Tibial nerve (tissue), 4 donors: ENCODE measurements around the gene MMEL1. TPM values are rescaled to one million over a fixed set of nuclear protein-coding genes. Genes with fewer than 3 reads are reported as not detected.
"Not testable (repeated sequence)": the region's sequence is repeated elsewhere in the genome, so short reads cannot be mapped to it uniquely, and the experiment has no call there.

Experiments used
- DNase-seq, 2 donors: peaks; one replicate each; pipeline ENCODE4 v3.0.0-alpha.2; 2019; ENCODE audit warnings: low spot score in 2 of 2
- H3K27ac ChIP-seq, 4 donors: fragments of 200-600 bp; sonication (generic) in 3 of 4; one replicate each; pipeline ENCODE4 v1.5.1; 2017 to 2019; ENCODE audit warnings: mild to moderate bottlenecking in 1 of 4
- H3K27me3 ChIP-seq, 2 donors: fragments of 200-600 bp; sonication (generic) in 1 of 2; one replicate each; pipeline versions ENCODE4 v1.5.1 to v1.6.0; 2017 to 2019
- H3K36me3 ChIP-seq, 3 donors: fragments of 200-600 bp; sonication (generic); one replicate each; pipeline ENCODE4 v1.5.1; 2018 to 2019
- H3K4me1 ChIP-seq, 4 donors: fragments of 200-600 bp; sonication (generic) in 3 of 4; one replicate each; pipeline ENCODE4 v1.5.1; 2017 to 2019
- H3K4me3 ChIP-seq, 4 donors: fragments of 200-600 bp; sonication (generic) in 3 of 4; one replicate each; pipeline ENCODE4 v1.5.1; 2017 to 2019; ENCODE audit warnings: mild to moderate bottlenecking in 1 of 4, moderate library complexity in 1 of 4
- H3K9me3 ChIP-seq, 4 donors: fragments of 200-600 bp; sonication (generic) in 3 of 4; one replicate each; pipeline ENCODE4 v1.5.1; 2017 to 2019
- EP300 ChIP-seq, 2 donors: sonication (generic); formaldehyde crosslinking; IDR thresholded peaks; one replicate each; pipeline ENCODE4 v1.6.1; 2017; ENCODE audit warnings: antibody characterized with exemption in 2 of 2, mild to moderate bottlenecking in 1 of 2
- POLR2A ChIP-seq, 2 donors: fragments of 450-650 bp; IDR thresholded peaks; one replicate each; pipeline ENCODE4 v1.6.1; 2017; ENCODE audit warnings: antibody characterized with exemption in 2 of 2, mild to moderate bottlenecking in 2 of 2, moderate library complexity in 2 of 2
- WGBS, 2 donors: methylation state at CpG; one replicate each; pipeline ENCODE4 v1.1.5; 2018; 5-methylcytosine and 5-hydroxymethylcytosine counted together
- total RNA-seq, 4 donors: library from RNA; depleted of rRNA; stranded (reverse); fragments of >200 nt; gene quantifications; one replicate each; pipeline ENCODE4 v1.1.0, GENCODE V29; 2016
- TF ChIP-seq, protein P1 (sequence below), 5 experiments: fragments of 200-600 bp in 3 of 5; fragments of 450-650 bp in 2 of 5; sonication (generic) in 3 of 5; IDR thresholded peaks; one replicate each; pipeline ENCODE4 v1.5.1; 2016 to 2019; ENCODE audit warnings: antibody characterized with exemption in 5 of 5, mild to moderate bottlenecking in 3 of 5, moderate library complexity in 2 of 5

Gene MMEL1
- total RNA-seq, 4 donors from 2014 or later = 0.21 to 2.2 TPM; not detected in 2

DNA sequence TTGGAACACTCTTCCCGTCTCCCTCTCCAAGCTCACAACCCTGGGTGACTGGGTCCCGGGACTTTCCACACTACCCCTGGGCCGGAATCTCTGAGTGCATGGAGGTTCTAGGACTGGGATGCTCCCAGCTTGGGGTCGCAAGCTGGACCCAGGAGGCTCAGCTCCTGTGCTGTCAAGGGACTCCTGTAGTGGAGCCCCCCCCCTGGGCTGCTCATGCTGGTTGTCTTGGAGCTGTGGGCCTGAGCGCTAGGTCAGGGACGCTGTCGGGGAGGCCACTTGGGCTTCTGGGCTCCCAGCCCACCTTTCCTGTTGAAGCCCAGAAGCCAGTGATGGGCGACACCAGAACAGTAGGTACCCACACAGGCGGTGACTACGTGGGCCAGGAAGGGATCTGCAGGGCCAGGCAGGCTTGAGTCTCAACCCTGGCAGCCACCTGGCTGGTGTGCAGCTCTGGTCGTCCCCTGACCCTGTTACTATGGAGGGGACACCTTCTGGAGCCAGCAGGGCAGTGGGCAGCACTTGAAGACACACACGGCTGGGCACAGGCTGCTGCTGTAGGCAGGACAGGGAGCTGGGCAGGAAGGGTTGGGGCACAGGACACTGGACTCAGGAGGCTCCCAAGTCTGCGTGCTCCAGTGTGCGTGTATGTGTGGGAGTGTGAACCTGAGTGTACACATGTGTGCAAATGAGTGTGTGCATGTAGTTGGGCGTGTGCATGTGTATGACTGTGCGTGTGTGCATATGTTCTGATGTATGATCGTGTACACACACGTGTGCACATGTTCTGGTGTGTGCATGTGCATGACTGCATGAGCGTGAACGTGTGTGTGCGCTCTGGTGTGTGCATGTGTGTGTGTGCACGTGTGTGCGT, 3.0 kb downstream of the MMEL1 start:
- no peak for TF ChIP-seq POLR2A (IDR thresholded peaks at IDR 0.05)
- TF ChIP-seq, protein P1, sequence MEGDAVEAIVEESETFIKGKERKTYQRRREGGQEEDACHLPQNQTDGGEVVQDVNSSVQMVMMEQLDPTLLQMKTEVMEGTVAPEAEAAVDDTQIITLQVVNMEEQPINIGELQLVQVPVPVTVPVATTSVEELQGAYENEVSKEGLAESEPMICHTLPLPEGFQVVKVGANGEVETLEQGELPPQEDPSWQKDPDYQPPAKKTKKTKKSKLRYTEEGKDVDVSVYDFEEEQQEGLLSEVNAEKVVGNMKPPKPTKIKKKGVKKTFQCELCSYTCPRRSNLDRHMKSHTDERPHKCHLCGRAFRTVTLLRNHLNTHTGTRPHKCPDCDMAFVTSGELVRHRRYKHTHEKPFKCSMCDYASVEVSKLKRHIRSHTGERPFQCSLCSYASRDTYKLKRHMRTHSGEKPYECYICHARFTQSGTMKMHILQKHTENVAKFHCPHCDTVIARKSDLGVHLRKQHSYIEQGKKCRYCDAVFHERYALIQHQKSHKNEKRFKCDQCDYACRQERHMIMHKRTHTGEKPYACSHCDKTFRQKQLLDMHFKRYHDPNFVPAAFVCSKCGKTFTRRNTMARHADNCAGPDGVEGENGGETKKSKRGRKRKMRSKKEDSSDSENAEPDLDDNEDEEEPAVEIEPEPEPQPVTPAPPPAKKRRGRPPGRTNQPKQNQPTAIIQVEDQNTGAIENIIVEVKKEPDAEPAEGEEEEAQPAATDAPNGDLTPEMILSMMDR (IDR thresholded peaks at IDR 0.05) = no peak
- no peak for TF ChIP-seq EP300 (IDR thresholded peaks at IDR 0.05)
- H3K36me3 ChIP-seq = no peaks in the 10 kb centered on the region
- no peaks in the 10 kb centered on the region for H3K9me3 ChIP-seq
- no peak for DNase-seq
- 82 to 87% methylated on average over 19 to 23 of the region's 23 CpGs for WGBS, 2 donors
- H3K27me3 ChIP-seq = peaks cover 2 to 87% of the 10 kb centered on the region in 2 donors
- peaks cover 0 to 18% (median 0%) of the 10 kb centered on the region in 4 donors for H3K4me1 ChIP-seq
- H3K27ac ChIP-seq = no peak overlapping the region
- H3K4me3 ChIP-seq = no peak overlapping the region

DNA sequence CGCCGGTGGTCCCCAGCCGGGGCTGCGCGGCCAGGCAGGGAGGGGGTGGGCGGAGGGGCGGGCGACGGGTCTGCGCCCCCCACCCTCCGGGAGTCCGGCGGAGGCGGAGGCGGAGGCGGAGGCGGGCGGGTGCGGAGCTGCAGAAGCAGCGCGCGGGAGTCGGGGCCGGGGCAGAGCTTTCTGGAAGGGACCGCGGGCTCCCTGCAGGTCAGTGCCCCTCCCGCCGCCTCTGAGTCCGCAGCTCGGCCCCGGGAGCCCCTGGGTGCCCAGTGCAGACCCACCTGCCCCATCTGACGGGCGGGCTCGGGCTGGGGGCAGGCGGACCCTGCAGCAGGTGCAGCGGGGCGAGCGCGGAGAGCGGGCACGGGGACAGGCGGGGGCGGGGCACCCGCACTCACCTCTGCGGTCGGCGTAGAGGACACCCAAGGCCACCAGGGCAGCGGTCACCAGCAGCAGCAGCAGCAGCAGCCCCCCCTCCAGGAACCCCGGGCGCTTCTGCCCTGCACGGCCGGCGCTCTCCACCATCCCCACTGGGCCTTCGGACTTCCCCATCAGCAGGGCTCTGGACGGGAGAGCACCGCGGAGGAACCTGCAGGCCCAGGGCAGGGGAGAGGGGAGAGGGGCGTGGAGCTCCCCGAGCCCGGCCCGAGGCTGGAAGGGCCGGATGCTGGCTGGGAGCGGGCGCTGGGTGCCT, 3.7 kb downstream of the MMEL1 start:
- peaks cover 2 to 91% of the 10 kb centered on the region in 2 donors for H3K27me3 ChIP-seq
- WGBS, 2 donors = 2 to 4% methylated on average over 22 to 59 of the region's 64 CpGs
- no peak overlapping the region for H3K4me3 ChIP-seq
- no peak for TF ChIP-seq POLR2A (IDR thresholded peaks at IDR 0.05)
- TF ChIP-seq, protein P1 (IDR thresholded peaks at IDR 0.05) = no peak
- TF ChIP-seq EP300 (IDR thresholded peaks at IDR 0.05) = no peak
- peaks cover 0 to 18% (median 0%) of the 10 kb centered on the region in 4 donors for H3K4me1 ChIP-seq
- no peaks in the 10 kb centered on the region for H3K36me3 ChIP-seq
- DNase-seq = no peak
- no peaks in the 10 kb centered on the region for H3K9me3 ChIP-seq
- H3K27ac ChIP-seq = no peak overlapping the region

DNA sequence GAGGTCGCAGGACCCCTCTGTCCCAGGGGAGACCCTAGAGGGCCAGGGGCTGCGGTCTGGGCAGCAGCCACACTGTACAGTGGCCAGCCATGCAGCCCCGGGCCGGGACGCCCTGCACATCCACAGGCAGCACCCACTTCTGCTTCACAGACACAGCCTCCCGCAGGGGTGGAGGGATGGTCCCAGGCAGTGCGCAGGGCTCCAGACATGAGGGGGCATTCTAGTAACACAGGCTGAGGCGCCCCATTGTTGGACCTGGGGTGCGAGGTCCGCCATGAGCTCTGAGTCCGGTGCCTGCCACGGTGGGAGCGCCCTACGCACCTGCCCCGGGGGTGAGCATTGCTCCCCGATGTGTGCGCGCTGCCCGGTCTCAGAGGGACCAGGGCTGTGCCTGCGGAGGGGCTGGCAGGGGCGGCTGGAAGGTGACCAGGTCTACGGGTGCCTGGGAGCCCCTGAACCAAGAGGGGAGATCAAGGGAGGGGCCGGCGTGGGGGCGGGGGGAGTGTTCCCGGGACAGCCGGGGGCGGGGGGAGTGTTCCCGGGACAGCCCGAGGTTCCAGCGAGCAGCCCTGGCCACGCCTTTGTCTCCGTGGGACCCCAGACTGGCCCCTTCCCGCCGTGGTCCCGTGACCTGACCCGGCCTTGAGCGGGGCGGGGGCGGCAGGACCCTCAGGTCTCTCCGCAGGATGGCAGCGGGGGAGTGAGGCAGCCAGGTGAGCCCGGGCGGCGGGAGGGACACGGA, 4.5 kb downstream of the MMEL1 start:
- Histone ChIP-seq H3K9me3 (no peaks in the 10 kb centered on the region), H3K4me3 (no peak overlapping the region), H3K4me1 (peaks cover 0 to 13% (median 0%) of the 10 kb centered on the region in 4 donors), H3K36me3 (no peaks in the 10 kb centered on the region), H3K27ac (no peak overlapping the region), H3K27me3 (peaks cover 2 to 91% of the 10 kb centered on the region in 2 donors)
- DNase-seq = no peak
- no peak for TF ChIP-seq EP300 (IDR thresholded peaks at IDR 0.05)
- no peak for TF ChIP-seq POLR2A (IDR thresholded peaks at IDR 0.05)
- TF ChIP-seq, protein P1 (IDR thresholded peaks at IDR 0.05) = no peak
- 5 to 13% methylated on average over 12 to 13 of the region's 46 CpGs for WGBS, 2 donors

DNA sequence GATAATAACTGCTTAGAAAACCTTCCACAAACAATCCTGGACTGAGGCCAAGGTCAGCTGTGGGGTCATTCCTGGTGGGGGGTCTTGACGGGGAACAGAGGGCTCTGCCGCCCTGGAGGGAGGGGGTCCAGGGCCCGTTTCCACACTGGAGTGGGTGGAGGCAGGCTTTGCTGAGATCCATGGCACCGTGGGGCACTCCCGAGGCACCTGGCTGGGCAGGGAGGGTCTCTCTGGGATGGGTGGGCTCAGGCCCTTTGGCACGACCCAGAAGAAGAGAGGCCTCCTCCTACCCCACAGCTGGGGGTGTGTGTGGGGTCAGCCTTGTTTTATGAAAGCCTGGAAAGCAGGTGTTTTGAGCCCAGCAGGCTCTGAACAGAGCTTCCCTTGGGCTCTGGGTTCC, 5.1 kb downstream of the MMEL1 start:
- Histone ChIP-seq H3K9me3 (no peaks in the 10 kb centered on the region), H3K36me3 (no peaks in the 10 kb centered on the region), H3K27ac (no peak overlapping the region), H3K4me3 (no peak overlapping the region), H3K27me3 (peaks cover 0 to 89% of the 10 kb centered on the region in 2 donors), H3K4me1 (peaks cover 0 to 13% (median 0%) of the 10 kb centered on the region in 4 donors)
- 24 to 25% methylated on average over 6 of the region's 6 CpGs for WGBS, 2 donors
- DNase-seq = no peak
- TF ChIP-seq, protein P1 (IDR thresholded peaks at IDR 0.05) = no peak
- TF ChIP-seq POLR2A (IDR thresholded peaks at IDR 0.05) = no peak

DNA sequence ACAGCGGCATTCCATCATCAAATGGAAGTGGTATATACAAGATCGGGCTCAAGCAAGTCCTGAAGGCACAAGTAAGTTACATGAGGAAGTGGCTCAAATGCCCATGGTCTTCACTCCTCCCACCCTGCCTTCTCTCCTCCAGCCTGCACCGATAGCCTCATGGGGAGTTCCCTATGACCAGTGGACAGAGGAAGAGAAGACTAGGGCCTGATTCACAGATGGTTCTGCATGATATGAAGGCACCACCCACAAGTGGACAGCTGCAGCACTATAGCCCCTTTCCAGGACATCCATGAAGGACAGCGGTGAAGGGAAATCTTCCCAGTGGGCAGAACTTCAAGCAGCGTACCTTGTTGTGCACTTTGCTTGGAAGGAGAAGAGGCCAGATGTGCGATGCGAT, 7.1 kb downstream of the MMEL1 start:
- H3K36me3 ChIP-seq, DNase-seq, H3K4me3 ChIP-seq, H3K27ac ChIP-seq, H3K9me3 ChIP-seq: not testable (repeated sequence)
- H3K27me3 ChIP-seq = peaks cover 0 to 79% of the 10 kb centered on the region in 2 donors
- 62 to 74% methylated on average over 7 of the region's 7 CpGs for WGBS, 2 donors
- peaks cover 0 to 13% (median 0%) of the 10 kb centered on the region in 4 donors for H3K4me1 ChIP-seq
